ENCODE results near the gene WTIP. TPM values are rescaled to one million over a fixed set of nuclear protein-coding genes. Genes with fewer than 3 reads are reported as not detected.
"Not testable (repeated sequence)": the region's sequence is repeated elsewhere in the genome, so short reads cannot be mapped to it uniquely, and the experiment has no call there.

The WTIP gene
- total RNA-seq, 1 experiment from 2014 or later = 4.7 TPM

DNA sequence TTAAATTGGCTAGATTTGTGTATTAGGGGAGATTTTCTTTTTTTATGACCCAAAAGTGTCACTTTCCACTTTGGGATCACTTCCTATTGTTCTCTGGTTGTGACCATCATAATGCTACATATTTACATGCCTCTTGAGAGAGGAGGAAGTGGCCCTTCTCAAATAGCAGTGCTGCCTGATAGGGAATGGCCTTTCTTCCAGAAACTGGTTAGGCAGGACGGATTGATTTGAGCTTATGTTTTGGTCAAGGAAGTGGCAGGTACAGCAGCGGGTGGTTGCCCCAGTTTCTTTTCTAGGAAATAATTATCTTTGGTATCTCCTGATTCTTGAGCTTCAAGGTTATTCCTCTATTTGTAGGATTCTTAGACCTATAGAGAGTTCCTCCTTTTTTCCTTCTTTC, 21.9 kb upstream of the WTIP start:
- intact Hi-C loops (cut with micrococcal nuclease; ENCODE audit: unreplicated experiment) = no loop called here
- BruUV-seq (replicated peaks) = no TSS peak
- TF ChIP-seq EZH2 (IDR thresholded peaks at IDR 0.05; ENCODE audit: borderline replicate concordance, low read depth, low read length, poor library complexity, severe bottlenecking) (no peak), CTCF (conservative IDR thresholded peaks at IDR 0.05; ENCODE audit: low read depth, low read length) (no peak)
- DNase-seq (ENCODE audit: low spot score) = no peak
- Histone ChIP-seq H3K27me3 (replicated peaks; ENCODE audit: insufficient read depth, low read depth, low read length, poor library complexity) (no peaks in the 10 kb centered on the region), H3K4me3 (ENCODE audit: low read depth, low read length, poor library complexity, severe bottlenecking) (no peak overlapping the region), H3K36me3 (ENCODE audit: insufficient read depth, low read length, poor library complexity, severe bottlenecking) (peaks cover 81% of the 10 kb centered on the region), H3K27ac (ENCODE audit: low read depth, low read length, poor library complexity, severe bottlenecking) (no peak overlapping the region), H3K9me3 (ENCODE audit: low read depth, low read length, poor library complexity, severe bottlenecking) (no peaks in the 10 kb centered on the region), H3K4me1 (ENCODE audit: insufficient read depth, low read length, poor library complexity, severe bottlenecking) (no peaks in the 10 kb centered on the region)
- CTCF ChIA-PET = no interaction called here
- POLR2A ChIA-PET (ENCODE audit: low non-redundant PET) = interaction anchor here (0.6 kb wide), 1 partner anchor 34 kb away, joined by 7 read pairs; no protein-coding TSS in a partner anchor

DNA sequence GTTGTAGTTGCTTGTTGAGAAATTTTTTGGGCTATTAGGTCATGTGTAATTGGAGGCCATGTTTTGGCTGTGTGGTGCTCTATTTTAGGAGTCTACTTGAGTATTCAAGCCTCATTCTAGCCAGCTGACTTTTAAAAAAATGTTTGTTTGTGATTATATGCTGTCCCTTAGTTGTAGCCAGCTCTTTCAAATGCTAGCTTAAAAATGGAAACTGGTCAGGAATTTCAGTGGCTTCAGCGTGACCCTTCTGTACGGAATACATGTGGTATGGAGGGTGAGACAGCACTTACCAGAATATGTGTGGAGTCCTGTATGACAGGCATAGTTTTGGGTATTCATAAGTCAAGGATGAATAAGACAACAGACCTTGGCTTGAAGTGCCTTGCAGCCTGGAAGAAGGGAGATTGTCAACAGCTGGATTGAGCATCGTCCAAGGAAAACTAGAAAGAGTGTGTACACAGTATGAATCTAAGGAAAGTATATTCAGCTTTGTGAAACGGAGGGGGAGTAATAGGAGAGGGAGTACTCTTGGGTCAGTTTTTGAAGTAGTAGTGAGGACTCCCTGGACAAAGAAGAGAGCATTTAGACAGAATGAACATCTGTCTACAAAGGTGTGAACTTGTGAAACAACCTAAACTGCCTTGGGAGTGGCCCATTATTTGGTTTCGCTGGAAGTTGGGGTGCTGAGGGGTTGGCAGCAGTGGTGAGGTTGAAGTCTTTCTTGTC, 20.0 kb upstream of the WTIP start:
- no peak for DNase-seq (ENCODE audit: low spot score)

DNA sequence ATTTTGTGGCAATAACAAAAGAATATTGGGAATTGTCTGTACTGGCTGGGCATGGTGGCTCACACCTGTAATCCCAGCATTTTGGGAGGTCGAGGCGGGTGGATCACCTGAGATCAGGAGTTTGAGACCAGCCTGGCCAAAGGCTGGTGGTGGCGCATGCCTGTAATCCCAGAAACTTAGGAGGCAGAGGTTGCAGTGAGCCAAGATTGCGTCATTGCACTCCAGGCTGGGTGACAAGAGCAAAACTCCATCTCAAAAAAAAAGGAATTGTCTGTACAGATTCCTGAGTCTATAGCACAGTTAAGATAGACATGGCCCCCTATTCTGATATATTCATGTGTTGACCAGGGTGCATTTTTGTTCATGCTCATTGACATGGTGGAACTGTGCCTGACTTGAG, 16.8 kb upstream of the WTIP start:
- CTCF ChIA-PET; H3K4me3 ChIP-seq (ENCODE audit: low read depth, low read length, poor library complexity, severe bottlenecking); H3K4me1 ChIP-seq (ENCODE audit: insufficient read depth, low read length, poor library complexity, severe bottlenecking); BruUV-seq (replicated peaks); intact Hi-C loops (cut with micrococcal nuclease; ENCODE audit: unreplicated experiment); POLR2A ChIA-PET (ENCODE audit: low non-redundant PET); DNase-seq (ENCODE audit: low spot score); H3K27me3 ChIP-seq (replicated peaks; ENCODE audit: insufficient read depth, low read depth, low read length, poor library complexity); H3K9me3 ChIP-seq (ENCODE audit: low read depth, low read length, poor library complexity, severe bottlenecking); H3K27ac ChIP-seq (ENCODE audit: low read depth, low read length, poor library complexity, severe bottlenecking): not testable (repeated sequence)
- peaks cover 98% of the 10 kb centered on the region for H3K36me3 ChIP-seq (ENCODE audit: insufficient read depth, low read length, poor library complexity, severe bottlenecking)

More for the DNA sequence above, 20.0 kb upstream of the WTIP start:
- Histone ChIP-seq H3K4me1 (ENCODE audit: insufficient read depth, low read length, poor library complexity, severe bottlenecking) (no peaks in the 10 kb centered on the region), H3K27ac (ENCODE audit: low read depth, low read length, poor library complexity, severe bottlenecking) (no peak overlapping the region), H3K4me3 (ENCODE audit: low read depth, low read length, poor library complexity, severe bottlenecking) (no peak overlapping the region), H3K9me3 (ENCODE audit: low read depth, low read length, poor library complexity, severe bottlenecking) (no peaks in the 10 kb centered on the region), H3K27me3 (replicated peaks; ENCODE audit: insufficient read depth, low read depth, low read length, poor library complexity) (no peaks in the 10 kb centered on the region), H3K36me3 (ENCODE audit: insufficient read depth, low read length, poor library complexity, severe bottlenecking) (peaks cover 90% of the 10 kb centered on the region)
- ChIA-PET CTCF (no interaction called here), POLR2A (ENCODE audit: low non-redundant PET) (no interaction called here)
- intact Hi-C loops (cut with micrococcal nuclease; ENCODE audit: unreplicated experiment) = no loop called here
- TF ChIP-seq CTCF (conservative IDR thresholded peaks at IDR 0.05; ENCODE audit: low read depth, low read length) = no peak
- no peak for TF ChIP-seq EZH2 (IDR thresholded peaks at IDR 0.05; ENCODE audit: borderline replicate concordance, low read depth, low read length, poor library complexity, severe bottlenecking)
- no TSS peak for BruUV-seq (replicated peaks)

GRCh38 chr19:34468409-34468808, 13.1 kb upstream of the WTIP start:
- Histone ChIP-seq H3K9me3 (ENCODE audit: low read depth, low read length, poor library complexity, severe bottlenecking) (no peaks in the 10 kb centered on the region), H3K4me3 (ENCODE audit: low read depth, low read length, poor library complexity, severe bottlenecking) (no peak overlapping the region), H3K36me3 (ENCODE audit: insufficient read depth, low read length, poor library complexity, severe bottlenecking) (peaks cover 91% of the 10 kb centered on the region), H3K27ac (ENCODE audit: low read depth, low read length, poor library complexity, severe bottlenecking) (no peak overlapping the region), H3K4me1 (ENCODE audit: insufficient read depth, low read length, poor library complexity, severe bottlenecking) (no peaks in the 10 kb centered on the region), H3K27me3 (replicated peaks; ENCODE audit: insufficient read depth, low read depth, low read length, poor library complexity) (no peaks in the 10 kb centered on the region)
- no peak for DNase-seq (ENCODE audit: low spot score)
- no TSS peak for BruUV-seq (replicated peaks)
- TF ChIP-seq EZH2 (IDR thresholded peaks at IDR 0.05; ENCODE audit: borderline replicate concordance, low read depth, low read length, poor library complexity, severe bottlenecking) (no peak), CTCF (conservative IDR thresholded peaks at IDR 0.05; ENCODE audit: low read depth, low read length) (no peak)
- intact Hi-C loops (cut with micrococcal nuclease; ENCODE audit: unreplicated experiment) = no loop called here
- CTCF ChIA-PET = no interaction called here
- POLR2A ChIA-PET (ENCODE audit: low non-redundant PET) = no interaction called here

- H3K4me1 ChIP-seq (ENCODE audit: insufficient read depth, low read length, poor library complexity, severe bottlenecking); H3K4me3 ChIP-seq (ENCODE audit: low read depth, low read length, poor library complexity, severe bottlenecking); H3K27ac ChIP-seq (ENCODE audit: low read depth, low read length, poor library complexity, severe bottlenecking); CTCF ChIA-PET; H3K27me3 ChIP-seq (replicated peaks; ENCODE audit: insufficient read depth, low read depth, low read length, poor library complexity); BruUV-seq (replicated peaks); POLR2A ChIA-PET (ENCODE audit: low non-redundant PET); H3K9me3 ChIP-seq (ENCODE audit: low read depth, low read length, poor library complexity, severe bottlenecking); intact Hi-C loops (cut with micrococcal nuclease; ENCODE audit: unreplicated experiment); DNase-seq (ENCODE audit: low spot score): not testable (repeated sequence)
- peaks cover 86% of the 10 kb centered on the region for H3K36me3 ChIP-seq (ENCODE audit: insufficient read depth, low read length, poor library complexity, severe bottlenecking)
Observed at GRCh38 chr19:34469026-34469425, 12.5 kb upstream of the WTIP start.

All from A673 (cell line).